ENCODE data around the gene GRM3.

GRCh38 chr7:86768967-86769760 is 125.5 kb downstream of the GRM3 start:
- TF ChIP-seq CTCF (IDR thresholded peaks at IDR 0.05) (no peak), POLR2A (IDR thresholded peaks at IDR 0.05) (no peak)
